Measurements from ENCODE around the gene RND3. TPM values are rescaled to one million over a fixed set of nuclear protein-coding genes. Genes with fewer than 3 reads are reported as not detected.

The RND3 gene
- total RNA-seq, 1 donor from 2014 or later, result not detected

DNA sequence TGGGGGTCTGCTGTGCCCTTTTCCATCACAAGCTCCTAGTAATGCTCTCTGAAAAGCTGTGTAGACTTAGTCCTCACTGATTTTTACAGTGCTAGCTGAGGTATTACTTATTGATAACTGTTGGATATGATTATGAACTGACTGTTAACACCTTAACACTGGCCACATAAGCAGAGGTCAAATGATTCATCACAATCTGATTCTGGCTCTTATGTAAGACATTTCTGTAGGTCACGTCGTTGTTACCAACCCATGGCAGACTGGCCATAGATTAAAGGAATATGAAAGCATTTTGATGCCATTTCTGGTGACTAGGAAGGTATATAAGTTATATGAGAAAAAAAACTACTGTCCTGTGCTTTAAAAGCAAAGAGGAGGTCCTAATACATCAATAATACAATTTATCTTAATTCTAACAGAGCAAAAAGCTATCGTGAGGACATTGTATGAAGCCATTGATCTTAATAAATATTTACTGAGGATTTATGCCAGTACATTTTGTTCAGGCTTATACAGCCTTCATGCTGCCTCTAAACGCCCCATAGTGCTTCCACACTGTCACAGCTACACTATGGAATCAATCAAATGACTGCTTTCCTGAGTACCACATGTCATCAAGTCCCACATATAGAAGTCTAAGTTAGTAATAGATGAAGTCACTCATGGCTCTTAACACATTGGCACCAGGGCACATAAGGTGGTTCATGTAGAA is 6.9 kb upstream of the RND3 start:
- Mint-ChIP-seq H3K4me3 (no peak overlapping the region), H3K36me3 (ENCODE audit: low read depth) (no peaks in the 10 kb centered on the region), H3K4me1 (no peaks in the 10 kb centered on the region), H3K27ac (no peak overlapping the region), H3K27me3 (peaks cover 8% of the 10 kb centered on the region), H3K9me3 (no peaks in the 10 kb centered on the region)
- intact Hi-C loops (cut with micrococcal nuclease), result no loop called here
- ChIA-PET CTCF (no interaction called here), POLR2A (no interaction called here)
- TF ChIP-seq, protein P1, sequence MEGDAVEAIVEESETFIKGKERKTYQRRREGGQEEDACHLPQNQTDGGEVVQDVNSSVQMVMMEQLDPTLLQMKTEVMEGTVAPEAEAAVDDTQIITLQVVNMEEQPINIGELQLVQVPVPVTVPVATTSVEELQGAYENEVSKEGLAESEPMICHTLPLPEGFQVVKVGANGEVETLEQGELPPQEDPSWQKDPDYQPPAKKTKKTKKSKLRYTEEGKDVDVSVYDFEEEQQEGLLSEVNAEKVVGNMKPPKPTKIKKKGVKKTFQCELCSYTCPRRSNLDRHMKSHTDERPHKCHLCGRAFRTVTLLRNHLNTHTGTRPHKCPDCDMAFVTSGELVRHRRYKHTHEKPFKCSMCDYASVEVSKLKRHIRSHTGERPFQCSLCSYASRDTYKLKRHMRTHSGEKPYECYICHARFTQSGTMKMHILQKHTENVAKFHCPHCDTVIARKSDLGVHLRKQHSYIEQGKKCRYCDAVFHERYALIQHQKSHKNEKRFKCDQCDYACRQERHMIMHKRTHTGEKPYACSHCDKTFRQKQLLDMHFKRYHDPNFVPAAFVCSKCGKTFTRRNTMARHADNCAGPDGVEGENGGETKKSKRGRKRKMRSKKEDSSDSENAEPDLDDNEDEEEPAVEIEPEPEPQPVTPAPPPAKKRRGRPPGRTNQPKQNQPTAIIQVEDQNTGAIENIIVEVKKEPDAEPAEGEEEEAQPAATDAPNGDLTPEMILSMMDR (IDR thresholded peaks at IDR 0.05), result no peak
- DNase-seq, result no peak
- ATAC-seq (ENCODE audit: low read depth), result no peak

DNA sequence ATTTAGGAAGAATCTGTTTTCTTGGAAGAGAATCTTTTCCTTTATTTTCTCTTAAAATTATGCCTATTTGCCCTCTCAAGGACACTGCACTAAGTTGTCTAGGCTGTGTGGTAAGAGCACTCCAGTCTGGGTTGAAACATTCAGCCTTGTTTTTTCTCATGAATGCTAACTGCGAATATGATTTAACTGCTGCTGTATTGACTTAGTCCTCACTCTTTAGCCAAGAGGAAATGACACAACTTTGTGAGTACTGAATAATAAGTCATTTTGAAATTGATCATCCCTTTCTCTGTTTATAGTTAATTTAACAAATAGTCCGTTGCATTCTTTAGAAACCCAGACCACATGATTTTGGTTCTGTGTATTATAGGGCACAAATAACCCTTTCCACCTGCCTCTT is 4.5 kb upstream of the RND3 start:
- no peaks in the 10 kb centered on the region for H3K36me3 Mint-ChIP-seq (ENCODE audit: low read depth)
- ChIA-PET POLR2A (no interaction called here), CTCF (no interaction called here)
- H3K4me3 Mint-ChIP-seq, result no peak overlapping the region
- no peak overlapping the region for H3K27ac Mint-ChIP-seq
- ATAC-seq (ENCODE audit: low read depth) (no peak), DNase-seq (no peak)
- H3K27me3 Mint-ChIP-seq, result peaks cover 22% of the 10 kb centered on the region
- H3K9me3 Mint-ChIP-seq, result no peaks in the 10 kb centered on the region
- TF ChIP-seq, protein P1 (IDR thresholded peaks at IDR 0.05), result no peak
- intact Hi-C loops (cut with micrococcal nuclease), result no loop called here
- peaks cover 2% of the 10 kb centered on the region for H3K4me1 Mint-ChIP-seq

DNA sequence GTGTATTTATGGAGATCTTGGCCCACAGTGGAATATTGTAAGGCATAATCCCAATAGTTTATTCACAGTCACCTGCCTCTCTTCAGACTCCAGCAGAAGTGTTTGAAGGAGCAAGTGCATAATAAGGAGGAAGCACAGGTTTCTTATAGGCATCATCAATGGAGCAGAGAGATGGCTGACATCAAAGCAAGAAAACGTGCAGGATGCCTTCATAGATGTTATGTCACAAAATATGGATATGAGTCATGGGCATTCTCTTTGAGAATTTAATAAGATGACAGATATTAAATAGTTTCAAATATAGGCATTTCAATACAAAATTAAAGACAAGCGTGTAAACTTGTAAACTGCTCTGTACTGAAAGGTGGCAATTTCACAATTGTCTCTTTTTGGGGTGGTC is 4.0 kb upstream of the RND3 start:
- ATAC-seq (ENCODE audit: low read depth) (no peak), DNase-seq (no peak)
- Mint-ChIP-seq H3K4me3 (no peak overlapping the region), H3K9me3 (no peaks in the 10 kb centered on the region), H3K27me3 (peaks cover 27% of the 10 kb centered on the region), H3K4me1 (peaks cover 6% of the 10 kb centered on the region), H3K27ac (no peak overlapping the region), H3K36me3 (ENCODE audit: low read depth) (no peaks in the 10 kb centered on the region)
- intact Hi-C loops (cut with micrococcal nuclease), result no loop called here
- ChIA-PET POLR2A (no interaction called here), CTCF (no interaction called here)
- TF ChIP-seq, protein P1 (IDR thresholded peaks at IDR 0.05), result no peak

DNA sequence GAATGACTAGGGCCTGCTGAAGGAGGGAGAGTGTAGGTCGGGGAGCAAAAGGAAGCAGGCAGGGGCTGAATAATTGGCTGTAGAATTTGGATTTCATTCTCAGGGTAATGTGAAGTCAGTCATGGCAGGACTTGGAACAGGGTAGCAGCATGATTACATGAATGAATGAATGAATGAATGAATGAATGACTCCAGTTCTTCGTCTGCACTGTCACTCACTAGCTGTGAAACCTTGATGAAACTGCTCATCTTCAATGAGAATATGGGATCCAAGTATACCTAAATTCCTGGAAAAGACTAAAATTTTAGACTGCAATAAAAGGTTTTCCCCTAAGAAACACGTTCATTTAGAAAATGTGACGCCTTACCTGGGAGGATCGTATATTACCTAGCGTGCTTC is 3.0 kb upstream of the RND3 start:
- Mint-ChIP-seq H3K9me3 (no peaks in the 10 kb centered on the region), H3K27ac (no peak overlapping the region), H3K27me3 (peaks cover 33% of the 10 kb centered on the region), H3K36me3 (ENCODE audit: low read depth) (no peaks in the 10 kb centered on the region), H3K4me1 (peaks cover 10% of the 10 kb centered on the region), H3K4me3 (no peak overlapping the region)
- ATAC-seq (ENCODE audit: low read depth) (no peak), DNase-seq (no peak)
- intact Hi-C loops (cut with micrococcal nuclease), result no loop called here
- TF ChIP-seq, protein P1 (IDR thresholded peaks at IDR 0.05), result no peak
- POLR2A ChIA-PET, result no interaction called here
- CTCF ChIA-PET, result no interaction called here

DNA sequence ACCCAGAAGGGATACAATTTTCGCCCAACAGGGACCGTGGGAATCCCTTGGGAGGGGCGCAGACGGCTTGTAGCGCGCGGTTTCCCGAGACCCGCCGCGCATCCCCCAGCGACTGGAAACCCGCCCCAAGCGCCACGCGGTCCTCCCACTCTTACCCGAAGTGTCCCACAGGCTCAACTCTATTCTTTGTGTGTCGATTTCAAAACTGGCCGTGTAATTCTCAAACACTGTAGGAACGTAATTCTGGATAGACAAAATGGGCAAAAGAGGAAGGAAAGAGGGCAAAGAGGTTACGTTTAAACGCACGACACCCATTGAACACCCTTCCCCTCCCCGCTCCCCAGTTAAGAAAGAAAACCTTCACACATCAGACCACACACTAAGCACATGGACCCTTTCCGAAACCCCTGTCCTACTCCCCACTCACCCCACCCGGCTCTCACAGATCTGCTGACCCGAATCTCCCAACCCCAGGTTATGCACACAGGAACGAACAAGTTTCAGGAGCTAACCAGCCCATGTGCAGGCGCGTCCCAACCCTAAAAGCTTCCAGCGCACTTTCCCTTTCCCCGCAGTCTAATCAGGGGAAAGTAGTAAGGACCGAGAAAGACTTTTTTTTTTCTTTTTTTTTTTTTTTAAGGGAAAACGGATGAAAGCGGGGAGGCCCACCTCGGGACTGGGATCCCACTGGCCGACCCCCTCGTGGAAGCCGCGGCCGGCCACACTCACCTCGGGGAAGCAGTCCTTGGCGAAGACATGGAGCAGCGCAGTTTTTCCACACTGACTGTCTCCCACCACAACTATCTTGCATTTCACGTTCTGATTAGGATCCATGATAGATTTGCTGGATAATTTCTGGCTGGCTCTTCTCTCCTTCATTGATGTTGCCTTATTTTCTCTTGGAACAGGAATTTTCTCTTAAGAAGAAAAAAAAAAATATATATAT is 655 bp downstream of the RND3 start:
- peaks cover 53% of the 10 kb centered on the region for H3K27me3 Mint-ChIP-seq
- peaks cover 10% of the 10 kb centered on the region for H3K4me1 Mint-ChIP-seq
- ATAC-seq (ENCODE audit: low read depth), result no peak
- intact Hi-C loops (cut with micrococcal nuclease), result no loop called here
- no peaks in the 10 kb centered on the region for H3K9me3 Mint-ChIP-seq
- no peaks in the 10 kb centered on the region for H3K36me3 Mint-ChIP-seq (ENCODE audit: low read depth)
- ChIA-PET POLR2A (no interaction called here), CTCF (no interaction called here)
- no peak overlapping the region for H3K27ac Mint-ChIP-seq
- TF ChIP-seq, protein P1 (IDR thresholded peaks at IDR 0.05), result no peak
- no peak overlapping the region for H3K4me3 Mint-ChIP-seq
- DNase-seq, result no peak
